GM18858 (cell line): Measurements from ENCODE around the gene CSTF2T.
"Not testable (repeated sequence)": the region's sequence is repeated elsewhere in the genome, so short reads cannot be mapped to it uniquely, and the experiment has no call there.

ENCODE experiments used
- ATAC-seq: cut with Tn5 transposase; IDR thresholded peaks from one replicate; pipeline ENCODE4 v1.9.1; 2021; ENCODE audit not compliant: unreplicated experiment

CSTF2T gene

GRCh38 chr10:51698473-51699063 lies 827 bp downstream of the CSTF2T start:
- ATAC-seq = no peak

GRCh38 chr10:51696251-51696650 lies 3.1 kb downstream of the CSTF2T start:
- no peak for ATAC-seq

GRCh38 chr10:51694086-51694768 lies 5.2 kb downstream of the CSTF2T start:
- ATAC-seq = no peak

DNA sequence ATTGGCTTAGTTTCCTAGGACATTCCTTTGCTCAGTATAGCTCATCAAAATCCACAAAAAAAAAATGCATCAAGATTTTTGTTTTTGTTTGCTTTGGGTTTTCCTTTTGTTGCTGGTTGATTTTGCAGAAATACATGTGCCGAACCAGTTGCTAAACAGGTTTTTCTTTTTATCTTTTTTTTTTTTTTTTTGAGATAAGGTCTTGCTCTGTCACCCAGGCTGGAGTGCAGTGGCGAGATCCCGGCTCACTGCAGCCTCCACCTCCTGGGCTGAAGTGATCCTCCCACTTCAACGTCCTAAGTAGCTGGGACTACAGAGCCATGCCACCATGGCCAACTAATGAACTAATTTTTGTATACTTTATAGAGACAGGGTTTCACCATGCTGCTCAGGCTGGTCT lies 8.3 kb downstream of the CSTF2T start:
- ATAC-seq = no peak

DNA sequence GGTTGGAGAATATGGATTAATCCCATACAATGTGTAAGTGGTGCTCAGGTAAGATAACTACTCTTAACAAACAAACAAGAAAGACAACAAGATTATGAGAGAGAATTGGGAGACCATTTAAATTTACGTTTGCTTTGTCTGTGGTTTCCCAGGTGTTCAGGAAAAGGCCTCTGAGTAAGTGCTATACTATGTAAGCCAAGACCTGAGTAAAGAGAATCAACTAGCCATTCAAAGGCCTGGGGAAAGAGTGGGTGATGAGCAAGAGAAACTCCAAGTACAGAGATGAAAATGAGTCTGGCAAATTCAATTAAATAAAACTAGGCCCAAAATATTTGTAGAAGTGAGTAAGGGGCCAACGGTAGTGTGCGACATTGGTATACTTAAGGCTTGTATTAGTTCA lies 9.9 kb downstream of the CSTF2T start:
- ATAC-seq = no peak

DNA sequence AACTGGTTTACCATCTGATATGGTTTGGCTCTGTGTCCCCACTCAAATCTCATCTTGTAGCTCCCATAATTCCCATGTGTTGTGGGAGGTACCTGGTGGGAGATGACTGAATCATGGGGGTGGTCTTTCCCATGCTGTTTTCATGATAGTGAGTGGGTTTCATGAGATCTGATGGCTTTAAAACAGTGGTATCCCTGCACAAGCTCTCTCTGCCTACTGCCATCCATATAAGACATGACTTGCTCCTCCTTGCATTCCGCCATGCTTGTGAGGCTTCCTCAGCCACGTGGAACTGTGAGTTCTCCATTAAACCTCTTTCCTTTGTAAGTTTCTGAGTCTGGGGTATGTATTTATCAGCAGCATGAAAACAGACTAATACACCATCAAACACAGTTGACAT lies 10.6 kb downstream of the CSTF2T start:
- ATAC-seq = not testable (repeated sequence)

DNA sequence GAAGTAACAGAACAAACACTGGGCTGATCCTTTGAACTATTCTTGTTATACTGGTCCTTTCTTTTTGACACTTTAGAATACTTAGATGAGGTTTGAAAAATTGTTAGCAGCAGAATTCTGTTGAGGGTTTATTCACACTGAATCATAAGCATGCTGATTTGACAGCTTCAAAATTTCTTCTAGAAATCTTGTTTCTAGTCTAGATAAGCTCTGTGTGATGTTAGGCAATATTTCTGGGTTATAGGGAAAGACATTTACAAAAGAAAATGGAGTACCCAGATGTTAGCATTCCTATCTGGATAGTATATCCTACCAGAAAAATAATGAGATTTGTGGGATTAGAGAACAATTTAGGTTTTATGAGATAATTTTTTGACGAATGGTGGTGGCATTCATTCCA lies 12.1 kb downstream of the CSTF2T start:
- ATAC-seq = no peak

GRCh38 chr10:51685768-51686167 lies 13.6 kb downstream of the CSTF2T start:
- no peak for ATAC-seq

- ATAC-seq = no peak
Observed at GRCh38 chr10:51683031-51683691, 16.2 kb downstream of the CSTF2T start.

GRCh38 chr10:51679841-51680240 lies 19.6 kb downstream of the CSTF2T start:
- ATAC-seq = no peak

- ATAC-seq = no peak
Observed at GRCh38 chr10:51675088-51675487, 24.3 kb downstream of the CSTF2T start.

DNA sequence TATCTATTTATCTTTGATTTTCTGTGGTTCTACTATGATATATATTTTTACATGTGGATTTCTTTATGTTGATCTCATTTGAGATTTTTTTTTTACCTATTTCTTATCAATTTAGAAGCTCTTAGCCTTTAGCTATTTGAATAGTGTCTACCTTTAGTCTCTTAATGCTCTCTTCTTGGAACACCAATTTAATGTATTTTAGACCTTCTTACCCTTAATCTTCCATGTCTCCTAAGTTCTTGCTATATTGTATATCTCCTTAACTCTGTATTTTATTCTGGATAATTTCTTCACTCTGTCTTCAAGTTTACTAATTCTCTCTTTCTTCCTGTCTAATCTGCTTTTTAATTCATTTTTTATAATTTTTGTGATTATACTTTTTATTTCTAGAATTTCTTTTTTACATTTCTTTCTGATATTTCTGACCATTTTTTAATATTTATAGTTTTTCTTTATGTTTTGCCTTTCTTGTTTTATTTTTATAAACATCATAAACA lies 27.3 kb downstream of the CSTF2T start:
- no peak for ATAC-seq

GRCh38 chr10:51669041-51669440 lies 30.4 kb downstream of the CSTF2T start:
- ATAC-seq = no peak

DNA sequence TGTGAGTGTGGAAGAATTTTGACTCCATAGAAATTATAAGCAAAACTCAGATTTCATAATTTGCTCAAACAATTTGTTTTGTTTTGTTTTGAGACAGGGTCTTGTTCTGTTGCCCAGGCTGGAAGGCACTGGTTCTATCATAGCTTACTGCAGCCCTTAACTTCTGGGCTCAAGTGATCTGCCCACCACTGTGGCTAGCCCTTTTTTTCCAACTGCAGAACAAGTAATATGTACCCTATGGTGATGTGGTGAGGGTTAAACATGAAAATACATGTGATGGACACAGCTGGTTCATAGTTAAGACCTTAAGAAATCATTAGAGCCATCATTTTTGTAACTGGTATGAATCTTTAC lies 31.1 kb downstream of the CSTF2T start:
- no peak for ATAC-seq

DNA sequence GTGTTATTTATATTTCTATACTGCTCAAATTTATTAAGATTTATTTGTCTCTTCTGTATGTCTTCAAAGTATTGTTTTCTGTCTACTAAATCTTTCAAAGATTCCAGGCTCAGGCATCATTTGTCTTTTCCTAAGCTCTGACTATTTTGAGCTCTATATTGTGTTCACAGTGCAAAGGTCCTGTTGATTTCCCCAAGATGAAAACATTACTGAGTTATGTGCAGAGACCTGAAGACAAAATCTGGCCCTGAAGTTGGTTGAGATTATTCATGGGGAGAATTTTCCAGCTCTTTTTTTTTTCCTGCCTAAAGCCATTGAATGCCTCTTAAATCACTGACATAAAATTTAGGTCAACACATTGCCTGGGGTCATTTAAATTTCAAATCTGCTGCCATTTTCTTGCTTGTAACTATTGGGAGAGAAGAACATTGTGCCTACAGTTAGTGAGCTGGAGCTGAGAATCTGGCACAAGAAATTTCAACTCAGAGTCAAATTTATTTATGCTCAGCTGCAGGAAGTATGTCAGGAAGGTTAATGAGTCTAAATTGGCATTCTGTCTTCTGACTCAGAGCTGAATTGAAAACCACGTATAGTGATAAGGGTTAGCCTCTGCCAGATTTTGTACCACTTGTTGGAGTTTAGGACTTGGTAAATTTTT lies 31.6 kb downstream of the CSTF2T start:
- ATAC-seq = no peak

- no peak for ATAC-seq
Observed at GRCh38 chr10:51666456-51666855, 32.9 kb downstream of the CSTF2T start.

DNA sequence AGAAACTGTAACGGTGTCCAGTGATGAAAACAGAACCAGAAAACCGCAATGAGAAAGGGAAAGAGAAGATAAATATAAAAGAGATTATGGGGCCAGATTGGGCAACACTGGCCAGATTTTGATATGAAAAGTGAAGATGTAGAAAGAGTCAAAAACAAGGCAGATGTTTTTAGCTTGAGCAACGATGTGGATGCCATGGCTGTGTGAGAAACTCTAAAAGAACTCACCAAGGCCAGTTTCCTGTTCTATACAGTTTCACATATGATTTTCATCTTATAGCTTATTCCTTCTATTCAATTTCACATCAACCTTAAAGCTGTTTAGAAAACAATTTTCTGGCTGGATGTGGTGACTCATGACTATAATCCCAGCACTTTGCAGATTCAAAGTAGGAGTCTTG lies 36.3 kb downstream of the CSTF2T start:
- no peak for ATAC-seq

GRCh38 chr10:51659344-51659743 lies 40.1 kb downstream of the CSTF2T start:
- ATAC-seq = no peak

DNA sequence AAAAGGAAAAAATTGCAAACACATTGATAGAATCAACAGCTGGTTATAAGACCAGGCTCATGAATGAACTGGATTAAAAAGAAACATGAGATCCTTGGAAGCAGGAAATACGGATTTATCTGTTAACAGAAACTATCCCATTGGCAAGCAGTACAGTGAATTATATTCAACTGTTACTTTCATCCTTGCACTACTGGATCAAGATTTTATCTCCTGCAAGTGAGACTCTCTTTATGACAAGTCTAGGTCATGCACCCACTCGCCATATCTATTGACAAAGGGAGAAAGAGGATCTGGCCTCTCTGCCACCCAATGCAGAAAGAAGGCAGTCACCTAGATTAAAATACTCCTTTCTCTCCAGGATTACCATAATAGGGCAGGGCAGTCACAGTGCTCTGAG lies 41.4 kb downstream of the CSTF2T start:
- ATAC-seq = no peak

GRCh38 chr10:51656503-51656902 lies 42.9 kb downstream of the CSTF2T start:
- no peak for ATAC-seq

GRCh38 chr10:51654918-51655317 lies 44.5 kb downstream of the CSTF2T start:
- ATAC-seq = no peak

DNA sequence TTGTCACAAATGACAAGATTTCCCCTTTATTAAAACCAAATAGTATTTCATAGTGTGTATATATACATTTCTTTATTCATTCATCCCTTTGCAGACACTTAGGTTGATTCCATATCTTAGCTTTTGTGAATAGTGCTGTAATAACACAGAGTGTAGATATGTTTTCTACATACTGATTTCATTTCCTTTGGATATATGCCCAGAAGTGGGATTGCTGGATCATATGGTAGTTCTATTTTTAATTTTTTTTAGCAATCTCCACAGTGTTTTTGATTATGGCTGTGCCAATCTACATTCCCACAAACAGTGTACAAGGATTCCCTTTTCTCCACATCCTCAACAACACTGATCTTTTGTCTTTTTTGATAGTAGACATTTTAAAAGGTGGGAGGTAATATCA lies 46.4 kb downstream of the CSTF2T start:
- no peak for ATAC-seq
